Parathyroid adenoma (tissue), 2 donors: ENCODE measurements around the gene WNK2.
"Not testable (repeated sequence)": the region's sequence is repeated elsewhere in the genome, so short reads cannot be mapped to it uniquely, and the experiment has no call there.

ENCODE experiments used
- H2AFZ ChIP-seq: fragments of 300-600 bp; sonication (generic); one replicate; pipeline ENCODE4 v1.7.0; 2017; ENCODE audit warnings: antibody characterized with exemption, mild to moderate bottlenecking
- H3K27ac ChIP-seq: fragments of 300-600 bp; sonication (generic); one replicate; pipeline ENCODE4 v1.7.0; 2017
- H3K27me3 ChIP-seq: fragments of 300-600 bp; sonication (generic); one replicate; pipeline ENCODE4 v1.7.0; 2017; ENCODE audit warnings: low read length; ENCODE audit not compliant: control insufficient read depth, insufficient read depth
- H3K36me3 ChIP-seq: fragments of 300-600 bp; sonication (generic); one replicate; pipeline ENCODE4 v1.7.0; 2017; ENCODE audit warnings: low read length; ENCODE audit not compliant: control insufficient read depth, insufficient read depth
- H3K4me1 ChIP-seq: fragments of 300-600 bp; sonication (generic); one replicate; pipeline ENCODE4 v1.7.0; 2017; ENCODE audit warnings: control low read depth
- H3K4me2 ChIP-seq: fragments of 300-600 bp; sonication (generic); one replicate; pipeline ENCODE4 v1.7.0; 2017; ENCODE audit warnings: low read length
- H3K4me3 ChIP-seq: fragments of 300-600 bp; sonication (generic); one replicate; pipeline ENCODE4 v1.7.0; 2017; ENCODE audit warnings: low read depth, low read length
- H3K79me2 ChIP-seq: fragments of 300-600 bp; sonication (generic); one replicate; pipeline ENCODE4 v1.7.0; 2017; ENCODE audit warnings: control low read depth
- H3K9ac ChIP-seq: fragments of 300-600 bp; sonication (generic); one replicate; pipeline ENCODE4 v1.7.0; 2017; ENCODE audit warnings: mild to moderate bottlenecking
- H3K9me3 ChIP-seq: fragments of 300-600 bp; sonication (generic); one replicate; pipeline ENCODE4 v1.7.0; 2017; ENCODE audit warnings: low read length; ENCODE audit not compliant: control insufficient read depth
- CTCF ChIP-seq: fragments of 300-600 bp; sonication (generic); IDR thresholded peaks from one replicate; pipeline ENCODE4 v1.7.0; 2017; ENCODE audit warnings: antibody characterized with exemption, mild to moderate bottlenecking
- donor health status: primary hyperparathyroidism.

WNK2 gene

GRCh38 chr9:93354451-93354850 lies 170.5 kb downstream of the WNK2 start:
- Histone ChIP-seq H3K79me2 (no peaks in the 10 kb centered on the region), H3K27ac (no peak overlapping the region), H3K9ac (no peak overlapping the region), H2AFZ (no peak overlapping the region), H3K4me1 (no peaks in the 10 kb centered on the region), H3K36me3 (no peaks in the 10 kb centered on the region), H3K9me3 (no peaks in the 10 kb centered on the region), H3K4me2 (no peak overlapping the region), H3K4me3 (no peak overlapping the region), H3K27me3 (no peaks in the 10 kb centered on the region)
- TF ChIP-seq CTCF: no peak

- Histone ChIP-seq H3K9me3 (no peaks in the 10 kb centered on the region), H3K4me2 (no peak overlapping the region), H3K36me3 (no peaks in the 10 kb centered on the region), H3K79me2 (no peaks in the 10 kb centered on the region), H3K9ac (no peak overlapping the region), H2AFZ (no peak overlapping the region), H3K4me3 (no peak overlapping the region), H3K4me1 (no peaks in the 10 kb centered on the region), H3K27ac (no peak overlapping the region), H3K27me3 (no peaks in the 10 kb centered on the region)
- no peak for TF ChIP-seq CTCF
Observed at GRCh38 chr9:93355827-93356226, 171.9 kb downstream of the WNK2 start.

GRCh38 chr9:93357649-93358048 lies 173.7 kb downstream of the WNK2 start:
- no peaks in the 10 kb centered on the region for H3K79me2 ChIP-seq
- no peak overlapping the region for H2AFZ ChIP-seq
- no peak overlapping the region for H3K9ac ChIP-seq
- no peak overlapping the region for H3K4me2 ChIP-seq
- no peak overlapping the region for H3K4me3 ChIP-seq
- no peak for TF ChIP-seq CTCF
- no peaks in the 10 kb centered on the region for H3K9me3 ChIP-seq
- no peaks in the 10 kb centered on the region for H3K4me1 ChIP-seq
- H3K27ac ChIP-seq: no peak overlapping the region
- H3K27me3 ChIP-seq: no peaks in the 10 kb centered on the region
- no peaks in the 10 kb centered on the region for H3K36me3 ChIP-seq

- not testable (repeated sequence) for H3K36me3 ChIP-seq, H3K9me3 ChIP-seq, H3K4me3 ChIP-seq, H2AFZ ChIP-seq, H3K9ac ChIP-seq, H3K27ac ChIP-seq, H3K79me2 ChIP-seq, H3K4me2 ChIP-seq, H3K27me3 ChIP-seq, H3K4me1 ChIP-seq
Observed at GRCh38 chr9:93359907-93360306, 176.0 kb downstream of the WNK2 start.

- TF ChIP-seq CTCF: no peak
- Histone ChIP-seq H3K36me3 (no peaks in the 10 kb centered on the region), H3K4me3 (no peak overlapping the region), H3K9ac (no peak overlapping the region), H3K9me3 (no peaks in the 10 kb centered on the region), H3K4me1 (no peaks in the 10 kb centered on the region), H2AFZ (no peak overlapping the region), H3K4me2 (no peak overlapping the region), H3K27me3 (no peaks in the 10 kb centered on the region), H3K27ac (no peak overlapping the region), H3K79me2 (no peaks in the 10 kb centered on the region)
Observed at GRCh38 chr9:93361995-93362394, 178.1 kb downstream of the WNK2 start.
